GM19099 (cell line): ENCODE data around the gene MAP3K4.

ENCODE experiments used
- POLR2A ChIP-seq: IDR thresholded peaks from 3 replicates; pipeline ENCODE4 v1.6.1; 2011; ENCODE audit warnings: low read depth; ENCODE audit not compliant: insufficient read length; ENCODE audit errors: extremely low read depth

MAP3K4 gene

GRCh38 chr6:161035182-161035980, 43.8 kb downstream of the MAP3K4 start:
- TF ChIP-seq POLR2A = no peak

- no peak for TF ChIP-seq POLR2A
Observed at GRCh38 chr6:161035981-161036263, 44.4 kb downstream of the MAP3K4 start.

DNA sequence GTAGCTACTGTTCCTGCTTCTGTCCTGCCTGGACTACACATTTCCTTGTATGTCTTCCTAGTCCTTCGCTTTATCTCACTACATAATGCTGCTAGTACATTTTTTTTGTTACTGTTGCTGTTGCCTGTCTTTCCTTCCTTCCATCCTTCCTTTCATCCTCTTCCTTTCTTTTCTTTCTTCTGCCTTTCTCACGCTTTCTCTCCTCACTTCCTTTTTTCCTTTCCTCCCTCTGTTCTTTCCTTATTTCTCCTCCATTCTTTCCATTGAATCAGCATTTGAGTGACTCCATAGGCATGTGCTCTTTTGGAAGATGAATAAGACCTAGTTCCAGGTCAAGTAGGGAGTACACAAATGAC, 46.3 kb downstream of the MAP3K4 start:
- no peak for TF ChIP-seq POLR2A

DNA sequence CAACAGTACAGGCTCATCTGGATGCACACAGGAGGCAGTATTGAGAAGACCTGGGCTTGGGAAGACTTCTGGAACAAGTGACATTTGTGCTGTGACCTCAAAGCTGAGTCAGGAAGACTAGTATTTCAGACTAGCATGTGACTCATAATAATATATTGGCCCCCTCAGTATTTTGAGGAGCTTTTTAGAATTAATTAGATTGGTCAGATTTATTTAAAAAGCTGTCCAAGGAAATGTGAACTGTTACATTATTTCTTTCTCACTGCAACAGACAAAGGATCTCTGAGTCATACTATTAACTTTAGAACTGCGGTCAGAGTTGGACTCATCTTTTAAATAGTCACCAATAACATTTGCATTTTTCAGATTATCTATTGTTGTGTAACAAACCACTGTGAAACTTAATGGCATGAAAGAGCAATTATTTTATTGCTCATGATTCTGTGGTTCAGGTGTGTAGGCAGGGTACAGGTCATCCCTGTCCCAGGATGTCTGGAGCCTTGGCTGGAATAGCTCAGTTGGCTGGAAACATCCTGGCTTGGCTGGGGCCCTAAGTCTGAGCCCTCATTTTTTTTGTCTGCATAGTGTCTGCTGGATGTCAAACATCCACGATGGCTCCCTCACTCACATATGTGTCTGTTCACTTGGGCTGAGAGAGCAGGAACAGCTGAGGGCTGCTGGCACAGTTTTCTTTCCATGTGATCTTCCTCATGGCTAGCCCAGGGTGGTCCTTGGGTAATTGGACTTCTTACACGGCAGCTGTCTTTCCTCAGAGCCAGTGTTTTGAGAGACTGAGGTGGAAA, 46.9 kb downstream of the MAP3K4 start:
- TF ChIP-seq POLR2A = no peak

DNA sequence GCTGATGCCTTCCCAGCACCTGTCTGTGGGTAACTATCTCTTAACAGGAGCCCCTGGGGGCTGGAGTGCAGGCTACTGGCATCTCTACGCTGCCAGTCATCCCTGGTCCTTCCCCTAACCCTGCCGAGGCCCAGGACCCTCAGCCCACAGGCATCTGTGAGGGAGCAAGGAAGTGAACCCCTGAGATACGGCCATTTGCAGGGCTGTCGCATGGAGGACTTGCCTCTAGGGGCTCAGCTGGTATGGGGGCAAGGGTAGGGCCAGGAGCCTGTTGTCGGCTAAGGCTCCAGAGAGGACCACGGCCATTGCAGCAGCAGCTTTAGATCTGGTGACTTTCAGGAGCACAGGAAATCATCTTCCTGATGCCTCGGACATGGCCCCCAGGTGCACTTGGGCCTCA, 49.7 kb downstream of the MAP3K4 start:
- TF ChIP-seq POLR2A = no peak

- TF ChIP-seq POLR2A = no peak
Observed at GRCh38 chr6:161044335-161044734, 52.8 kb downstream of the MAP3K4 start.

GRCh38 chr6:161048641-161049040, 57.1 kb downstream of the MAP3K4 start:
- no peak for TF ChIP-seq POLR2A

- TF ChIP-seq POLR2A = no peak
Observed at GRCh38 chr6:161050134-161050765, 58.7 kb downstream of the MAP3K4 start.

DNA sequence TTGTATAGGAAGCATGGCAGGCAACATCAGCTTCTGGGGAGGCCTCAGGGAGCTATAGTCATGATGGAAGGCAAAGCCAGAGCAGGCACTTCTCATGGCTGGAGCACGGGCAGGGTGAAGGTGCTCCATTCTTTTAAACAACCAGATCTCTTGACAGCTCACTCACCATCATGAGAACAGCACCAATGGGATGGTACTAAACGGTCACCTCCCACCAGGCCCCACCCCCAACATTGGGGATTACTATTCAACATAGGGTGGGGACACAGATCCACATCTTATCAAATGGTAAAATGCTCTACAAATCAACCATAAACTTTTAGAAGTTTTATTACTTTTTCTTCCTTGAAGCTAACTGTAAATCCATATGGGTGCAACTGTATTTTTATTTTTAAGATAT, 61.5 kb downstream of the MAP3K4 start:
- TF ChIP-seq POLR2A = no peak

DNA sequence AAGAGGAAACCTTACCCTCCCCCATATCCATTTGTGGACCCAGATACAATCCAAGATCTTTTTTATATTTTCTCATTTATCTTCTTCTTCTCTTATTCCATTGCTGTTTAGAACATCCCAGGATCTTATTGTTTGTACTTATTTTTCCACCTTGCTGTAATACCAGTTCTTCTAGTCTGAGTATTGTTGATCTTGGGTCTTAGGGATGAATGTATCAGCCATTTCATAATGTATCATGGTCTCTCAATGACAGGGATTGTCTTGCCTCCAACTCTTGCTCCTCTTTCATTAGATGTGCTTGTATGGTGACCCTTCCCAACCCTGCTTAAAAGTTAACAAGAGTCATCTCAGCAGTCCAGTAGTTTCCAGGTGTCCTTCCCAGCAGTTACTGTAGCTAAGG, 63.3 kb downstream of the MAP3K4 start:
- no peak for TF ChIP-seq POLR2A

DNA sequence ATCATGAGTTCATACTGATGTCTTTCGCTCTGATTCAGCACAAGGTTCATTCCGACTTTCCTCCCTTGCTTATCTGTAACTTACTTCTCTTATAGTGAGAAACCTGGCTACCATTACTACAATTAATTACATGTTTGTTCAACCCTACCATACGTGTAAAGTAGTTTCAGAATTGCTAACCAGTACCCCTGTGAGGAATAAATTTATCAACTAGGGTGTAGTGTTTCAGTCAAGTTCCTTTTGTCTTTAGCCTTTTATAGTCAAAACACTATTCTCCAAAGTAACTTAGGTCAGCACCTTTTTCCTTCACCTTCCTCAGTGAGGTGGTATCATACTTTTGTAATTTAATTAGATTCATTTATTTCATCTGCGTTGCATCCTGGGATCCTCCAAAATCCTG, 64.9 kb downstream of the MAP3K4 start:
- no peak for TF ChIP-seq POLR2A

DNA sequence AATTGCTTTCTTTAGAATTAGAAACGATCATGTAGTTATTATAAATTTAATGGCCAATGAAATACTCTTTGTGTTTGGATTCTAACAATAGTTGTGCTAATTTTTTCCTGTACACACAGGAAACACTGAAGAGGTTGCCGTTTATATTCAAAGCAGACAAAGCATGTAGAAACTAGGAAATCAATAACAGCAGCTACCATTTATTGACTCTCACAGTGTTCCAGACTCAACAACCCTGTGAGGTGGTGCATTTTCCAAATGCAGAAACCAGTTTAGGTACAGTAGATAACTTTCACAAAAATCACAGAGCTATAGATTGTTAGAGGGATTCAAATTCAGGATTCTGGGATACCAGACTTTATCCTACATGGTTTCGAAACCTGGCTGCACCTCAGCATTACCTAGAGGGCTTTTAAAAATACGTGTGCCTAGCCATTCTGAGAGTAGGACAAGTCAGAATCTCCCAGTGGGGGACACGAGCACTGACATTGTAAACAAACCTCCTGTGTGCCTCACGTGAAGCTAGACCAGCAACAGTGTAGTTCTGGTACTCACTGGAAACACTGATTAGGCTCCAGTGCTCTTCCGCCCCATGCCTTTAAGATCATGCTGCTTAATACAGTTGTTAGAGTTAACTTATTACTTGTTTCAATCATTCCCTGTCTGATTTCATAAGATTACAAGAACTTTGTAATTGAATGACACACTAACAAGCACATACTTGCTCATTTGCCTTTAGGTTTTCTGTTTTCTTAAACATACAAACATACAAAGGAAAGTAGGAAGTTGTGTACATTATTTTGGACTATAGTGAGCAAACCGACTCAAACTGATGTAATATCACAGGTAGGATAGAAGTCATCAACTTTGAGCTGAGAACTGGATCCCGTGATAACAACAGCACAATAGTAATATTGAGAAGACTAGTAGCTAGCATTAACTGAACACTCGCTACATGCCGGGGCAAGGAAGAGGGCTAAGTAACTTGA, 65.8 kb downstream of the MAP3K4 start:
- TF ChIP-seq POLR2A = no peak

DNA sequence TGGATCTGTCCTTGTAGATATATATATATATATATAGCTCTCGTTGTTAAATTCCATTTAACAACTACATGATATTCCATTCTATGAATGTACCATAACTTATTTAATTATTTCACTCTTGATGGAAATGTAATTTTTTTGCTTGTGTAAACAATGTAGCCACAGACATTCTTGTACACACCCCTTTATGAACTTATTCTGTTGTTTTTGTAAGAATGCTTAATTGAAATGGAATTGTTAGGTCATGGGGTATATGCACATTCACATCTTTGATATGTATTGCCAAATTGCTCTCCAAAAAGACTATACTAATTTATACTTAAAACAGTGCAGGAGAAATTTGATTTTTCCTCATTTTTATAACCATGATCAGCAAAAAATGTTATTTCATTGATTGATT, 67.2 kb downstream of the MAP3K4 start:
- TF ChIP-seq POLR2A = no peak

DNA sequence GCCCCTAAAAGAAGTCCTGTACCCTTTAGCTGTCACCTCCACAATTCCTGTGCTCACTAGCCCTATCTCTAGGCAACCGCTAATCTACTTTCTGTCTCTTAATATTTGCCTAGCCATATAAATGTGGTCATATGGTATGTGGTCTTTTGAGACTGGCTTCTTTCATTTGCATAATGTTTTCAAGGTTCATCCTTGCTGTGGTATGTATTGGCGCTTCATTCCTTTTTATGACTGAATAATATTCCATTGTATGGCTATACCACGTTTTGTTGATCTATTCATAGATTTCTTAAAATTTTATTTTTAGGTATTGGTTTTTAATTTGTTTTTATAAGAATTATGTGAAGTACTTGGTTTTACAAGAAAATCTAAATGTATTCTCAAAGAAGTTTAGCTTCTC, 70.0 kb downstream of the MAP3K4 start:
- TF ChIP-seq POLR2A = no peak

GRCh38 chr6:161064915-161065314, 73.3 kb downstream of the MAP3K4 start:
- TF ChIP-seq POLR2A = no peak
